Measurements from ENCODE around the gene CISH.

The CISH gene

GRCh38 chr3:50568947-50569749 is 42.4 kb downstream of the CISH start, which contains the start of gene HEMK1:
Gene HEMK1, plus strand, starts transcription at chr3:50569522. Its CDS starts 1,583 bp downstream, at chr3:50571105.
- DNase-seq, result peak; percentile 95

GRCh38 chr3:50567386-50568167 is 44.0 kb downstream of the CISH start, which contains the start of gene C3orf18:
Gene C3orf18, minus strand, starts transcription at chr3:50567747. Its CDS starts 2,048 bp downstream, at chr3:50565699.
- peak; percentile 90 for DNase-seq

GRCh38 chr3:50567011-50567385 is 44.6 kb downstream of the CISH start:
- DNase-seq, result no peak

GRCh38 chr3:50564321-50564720 is 47.3 kb downstream of the CISH start:
- no peak for DNase-seq

- DNase-seq, result no peak
These were observed 47.7 kb downstream of the CISH start for GRCh38 chr3:50563867-50564266.

GRCh38 chr3:50562861-50563260 is 48.7 kb downstream of the CISH start:
- DNase-seq, result peak; percentile 75

DNA sequence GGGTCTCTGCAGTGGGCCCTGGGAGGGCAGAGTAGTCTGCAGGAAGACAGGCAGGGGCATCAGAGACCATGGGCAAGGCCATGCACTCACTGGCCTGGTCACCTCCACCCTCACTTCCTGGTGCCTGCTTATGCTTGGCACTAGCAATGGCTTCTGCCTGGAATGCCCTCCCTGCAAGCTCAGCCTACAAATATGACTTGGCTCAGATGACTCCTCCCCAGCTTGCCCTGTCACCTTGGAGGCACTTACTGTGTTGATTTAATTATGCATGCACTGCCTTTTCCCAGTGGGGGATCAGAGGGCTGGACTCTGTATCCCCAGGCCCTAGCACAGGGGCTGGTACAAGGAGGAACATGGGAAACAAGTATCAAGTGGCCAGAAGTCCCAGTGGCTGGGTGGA is 51.9 kb downstream of the CISH start:
- no peak for DNase-seq

GRCh38 chr3:50557915-50558314 is 53.7 kb downstream of the CISH start:
- DNase-seq, result no peak

DNA sequence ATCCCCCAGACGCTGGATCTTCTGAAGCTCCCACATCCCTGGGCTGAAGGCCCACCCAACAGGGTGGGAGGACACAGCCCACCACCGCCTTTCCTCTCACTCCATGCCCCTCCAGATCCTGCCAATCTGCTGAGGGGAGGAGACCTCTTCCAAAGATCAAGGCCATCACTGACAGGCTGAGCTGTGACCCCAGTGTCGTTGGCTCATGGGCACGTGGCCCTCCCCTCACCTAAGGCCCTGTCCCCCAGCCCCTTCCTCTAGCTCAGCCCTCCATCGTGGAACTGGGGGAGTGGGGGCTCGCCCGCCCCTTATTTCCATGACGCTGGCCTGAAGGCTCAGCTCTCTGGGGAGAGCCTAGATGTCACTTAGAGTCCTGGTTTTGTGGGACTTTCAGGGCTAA is 54.5 kb downstream of the CISH start:
- no peak for DNase-seq
